Glutamatergic neuron (in vitro differentiated cells): ENCODE measurements around the gene TMEM37. TPM values are rescaled to one million over a fixed set of nuclear protein-coding genes. Genes with fewer than 3 reads are reported as not detected.
"Not testable (repeated sequence)": the region's sequence is repeated elsewhere in the genome, so short reads cannot be mapped to it uniquely, and the experiment has no call there.

ENCODE experiments used
- DNase-seq: peaks from one replicate; pipeline ENCODE4 v3.0.0; 2022
- H3K27ac Mint-ChIP-seq: one replicate; pipeline ENCODE4 v1.8.0; 2020; ENCODE audit warnings: mild to moderate bottlenecking, mixed read lengths, inconsistent platforms; ENCODE audit not compliant: unreplicated experiment
- H3K27me3 Mint-ChIP-seq: one replicate; pipeline ENCODE4 v1.8.0; 2020; ENCODE audit warnings: mild to moderate bottlenecking, moderate library complexity, mixed read lengths, inconsistent platforms; ENCODE audit not compliant: unreplicated experiment
- H3K36me3 Mint-ChIP-seq: one replicate; pipeline ENCODE4 v1.8.0; 2020; ENCODE audit warnings: mild to moderate bottlenecking, mixed read lengths, inconsistent platforms; ENCODE audit not compliant: unreplicated experiment
- H3K4me1 Mint-ChIP-seq: one replicate; pipeline ENCODE4 v1.8.0; 2020; ENCODE audit warnings: mild to moderate bottlenecking, low read depth, mixed read lengths, inconsistent platforms; ENCODE audit not compliant: unreplicated experiment
- H3K4me3 Mint-ChIP-seq: one replicate; pipeline ENCODE4 v1.8.0; 2020; ENCODE audit warnings: mild to moderate bottlenecking, mixed read lengths, inconsistent platforms; ENCODE audit not compliant: unreplicated experiment
- H3K9me3 Mint-ChIP-seq: one replicate; pipeline ENCODE4 v1.8.0; 2020; ENCODE audit warnings: mild to moderate bottlenecking, moderate library complexity, mixed read lengths, inconsistent platforms; ENCODE audit not compliant: unreplicated experiment
- CTCF ChIP-seq: fragments of 200-600 bp; sonication (generic); IDR thresholded peaks from one replicate; pipeline ENCODE4 v1.5.0; 2021; ENCODE audit not compliant: partially characterized antibody, unreplicated experiment
- total RNA-seq: library from RNA; stranded (reverse); fragmentation: NEBNext Ultra II Directional; extraction: Animal tissue kit (Norgen Biotek cat#: 25700); gene quantifications from one replicate; pipeline ENCODE4 v1.2.1, GENCODE V29; 2021; ENCODE audit not compliant: unreplicated experiment

The TMEM37 gene
- total RNA-seq, 1 donor from 2014 or later = not detected

GRCh38 chr2:119402106-119402505, 29.5 kb upstream of the TMEM37 start:
- Mint-ChIP-seq H3K27me3 (no peaks in the 10 kb centered on the region), H3K4me1 (no peaks in the 10 kb centered on the region), H3K27ac (no peak overlapping the region), H3K9me3 (no peaks in the 10 kb centered on the region), H3K4me3 (no peak overlapping the region), H3K36me3 (no peaks in the 10 kb centered on the region)
- no peak for TF ChIP-seq CTCF
- DNase-seq = no peak

GRCh38 chr2:119402645-119403560, 28.8 kb upstream of the TMEM37 start:
- no peak for TF ChIP-seq CTCF
- H3K27ac Mint-ChIP-seq = no peak overlapping the region
- H3K9me3 Mint-ChIP-seq = no peaks in the 10 kb centered on the region
- H3K4me1 Mint-ChIP-seq = peaks cover 2% of the 10 kb centered on the region
- no peak for DNase-seq
- H3K36me3 Mint-ChIP-seq = no peaks in the 10 kb centered on the region
- no peak overlapping the region for H3K4me3 Mint-ChIP-seq
- no peaks in the 10 kb centered on the region for H3K27me3 Mint-ChIP-seq

- not testable (repeated sequence) for H3K36me3 Mint-ChIP-seq, H3K27ac Mint-ChIP-seq, H3K4me3 Mint-ChIP-seq, DNase-seq, H3K9me3 Mint-ChIP-seq, H3K4me1 Mint-ChIP-seq, H3K27me3 Mint-ChIP-seq
Observed at GRCh38 chr2:119403618-119404017, 28.0 kb upstream of the TMEM37 start.

- peaks cover 4% of the 10 kb centered on the region for H3K4me1 Mint-ChIP-seq
- TF ChIP-seq CTCF = no peak
- no peaks in the 10 kb centered on the region for H3K36me3 Mint-ChIP-seq
- H3K27ac Mint-ChIP-seq = no peak overlapping the region
- DNase-seq = no peak
- H3K4me3 Mint-ChIP-seq = no peak overlapping the region
- no peaks in the 10 kb centered on the region for H3K27me3 Mint-ChIP-seq
- no peaks in the 10 kb centered on the region for H3K9me3 Mint-ChIP-seq
Observed at GRCh38 chr2:119405151-119405550, 26.5 kb upstream of the TMEM37 start.

- Mint-ChIP-seq H3K27me3 (no peaks in the 10 kb centered on the region), H3K27ac (no peak overlapping the region), H3K9me3 (no peaks in the 10 kb centered on the region), H3K4me1 (peaks cover 4% of the 10 kb centered on the region), H3K4me3 (no peak overlapping the region), H3K36me3 (no peaks in the 10 kb centered on the region)
- TF ChIP-seq CTCF = peak; percentile 85
- peak; percentile 28 for DNase-seq
Observed at GRCh38 chr2:119407430-119408220, 24.0 kb upstream of the TMEM37 start.
